Stomach (tissue), 4 donors: Measurements from ENCODE around the gene ST8SIA6.
"Not testable (repeated sequence)": the region's sequence is repeated elsewhere in the genome, so short reads cannot be mapped to it uniquely, and the experiment has no call there.

ENCODE experiments used
- CTCF ChIP-seq, 7 experiments: fragments of 450-650 bp in 4 of 7; fragments of 200-600 bp in 3 of 7; sonication (generic) in 3 of 7; IDR thresholded peaks; one replicate each; pipeline ENCODE4 v1.5.1; 2016 to 2019; ENCODE audit warnings: antibody characterized with exemption in 7 of 7, control low read depth in 2 of 7, mild to moderate bottlenecking in 1 of 7
- POLR2A ChIP-seq, 4 donors: fragments of 450-650 bp; IDR thresholded peaks; one replicate each; pipeline ENCODE4 v1.6.1; 2016; ENCODE audit warnings: antibody characterized with exemption in 4 of 4, control low read depth in 2 of 4, mild to moderate bottlenecking in 1 of 4, moderate library complexity in 1 of 4
- POLR2AphosphoS5 ChIP-seq, 3 donors: sonication (generic); formaldehyde crosslinking; IDR thresholded peaks; one replicate each; pipeline ENCODE4 v1.6.1; 2016; ENCODE audit warnings: antibody characterized with exemption in 3 of 3

- not testable (repeated sequence) for TF ChIP-seq POLR2A, CTCF, POLR2AphosphoS5 (IDR thresholded peaks at IDR 0.05)
Measured at GRCh38 chr10:17436578-17436977, 17.8 kb downstream of the ST8SIA6 start.
